ENCODE measurements around the gene KHK. TPM values are rescaled to one million over a fixed set of nuclear protein-coding genes. Genes with fewer than 3 reads are reported as not detected.

KHK gene
- total and polyA plus RNA-seq, 9 of the 15 experiments (the other 6 are each of a cell fraction or from before 2014, with no cell fraction given) = 1.5 to 10.7 (median 5.2) TPM

GRCh38 chr2:27071277-27071989, 15.1 kb upstream of the KHK start, which contains the start of gene OST4 (continued):
- TF ChIP-seq, protein P1, sequence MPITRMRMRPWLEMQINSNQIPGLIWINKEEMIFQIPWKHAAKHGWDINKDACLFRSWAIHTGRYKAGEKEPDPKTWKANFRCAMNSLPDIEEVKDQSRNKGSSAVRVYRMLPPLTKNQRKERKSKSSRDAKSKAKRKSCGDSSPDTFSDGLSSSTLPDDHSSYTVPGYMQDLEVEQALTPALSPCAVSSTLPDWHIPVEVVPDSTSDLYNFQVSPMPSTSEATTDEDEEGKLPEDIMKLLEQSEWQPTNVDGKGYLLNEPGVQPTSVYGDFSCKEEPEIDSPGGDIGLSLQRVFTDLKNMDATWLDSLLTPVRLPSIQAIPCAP (CRISPR knock-in tag; IDR thresholded peaks at IDR 0.05; ENCODE audit: borderline replicate concordance) = no peak
- TF ChIP-seq DPF2 (IDR thresholded peaks at IDR 0.05) (no peak), ZMIZ1 (IDR thresholded peaks at IDR 0.05; ENCODE audit: low read depth in 2 of 2, low read length in 2 of 2) (no peak), MCM2 (IDR thresholded peaks at IDR 0.05; ENCODE audit: low read depth) (no peak), MBD2 (IDR thresholded peaks at IDR 0.05; ENCODE audit: borderline replicate concordance, low read depth) (peak; percentile 74; the same call in 1 of the 2 replicates), U2AF1 (optimal IDR thresholded peaks at IDR 0.05; ENCODE audit: low read depth, low read length) (no peak), POLR2AphosphoS5 (IDR thresholded peaks at IDR 0.05; ENCODE audit: control insufficient read depth, insufficient read depth, low read depth, low read length) (peak; percentile 80; the same call in 1 of the 2 replicates), FOXP4 (CRISPR knock-in tag; IDR thresholded peaks at IDR 0.05; ENCODE audit: borderline replicate concordance) (peak; percentile 66; the same call in 1 of the 2 replicates), SMARCB1 (IDR thresholded peaks at IDR 0.05; ENCODE audit: insufficient read length, low read depth) (no peak), DACH1 (IDR thresholded peaks at IDR 0.05; ENCODE audit: partially characterized antibody) (no peak), POLR3A (IDR thresholded peaks at IDR 0.05; ENCODE audit: borderline replicate concordance, extremely low read depth, insufficient read depth, insufficient read length) (no peak), RBM39 (optimal IDR thresholded peaks at IDR 0.05; ENCODE audit: low read depth, low read length) (no peak), YY1 (IDR thresholded peaks at IDR 0.05; ENCODE audit: borderline replicate concordance in 1 of 3, control insufficient read depth in 1 of 3, extremely low read depth in 1 of 3, insufficient read depth in 3 of 3, insufficient read length in 1 of 3, insufficient replicate concordance in 2 of 3, low read depth in 1 of 3, low read length in 2 of 3) (peak in 2 of 3 experiments; percentile 46 to 77), ZNF707 (CRISPR knock-in tag; conservative IDR thresholded peaks at IDR 0.05) (no peak), SIN3A (IDR thresholded peaks at IDR 0.05; ENCODE audit: borderline replicate concordance in 2 of 2, control insufficient read depth in 1 of 2, low read depth in 2 of 2, low read length in 2 of 2) (peak; percentile 91 to 96), BCOR (IDR thresholded peaks at IDR 0.05) (no peak), ZNF445 (CRISPR knock-in tag; IDR thresholded peaks at IDR 0.05; ENCODE audit: low read depth) (no peak), CCAR2 (IDR thresholded peaks at IDR 0.05; ENCODE audit: low read depth, low read length) (no peak)
- TF ChIP-seq, protein P2, sequence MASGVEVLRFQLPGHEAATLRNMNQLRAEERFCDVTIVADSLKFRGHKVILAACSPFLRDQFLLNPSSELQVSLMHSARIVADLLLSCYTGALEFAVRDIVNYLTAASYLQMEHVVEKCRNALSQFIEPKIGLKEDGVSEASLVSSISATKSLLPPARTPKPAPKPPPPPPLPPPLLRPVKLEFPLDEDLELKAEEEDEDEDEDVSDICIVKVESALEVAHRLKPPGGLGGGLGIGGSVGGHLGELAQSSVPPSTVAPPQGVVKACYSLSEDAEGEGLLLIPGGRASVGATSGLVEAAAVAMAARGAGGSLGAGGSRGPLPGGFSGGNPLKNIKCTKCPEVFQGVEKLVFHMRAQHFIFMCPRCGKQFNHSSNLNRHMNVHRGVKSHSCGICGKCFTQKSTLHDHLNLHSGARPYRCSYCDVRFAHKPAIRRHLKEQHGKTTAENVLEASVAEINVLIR (CRISPR knock-in tag; IDR thresholded peaks at IDR 0.05) = no peak
